Activated CD4-positive, alpha-beta T cell treated with anti-CD3 and anti-CD28 coated beads, Interleukin-2, Interleukin-4, amounts not matched to agents 100 ng/mL and 50 ng/mL, durations not matched to agents 16 hours and 8 hours (primary cell): Measurements from ENCODE around the gene MRTFB.

Experiments used
- DNase-seq: peaks from one replicate; pipeline ENCODE4 v3.0.0-alpha.2; 2020; ENCODE audit warnings: low spot score

The MRTFB gene

GRCh38 chr16:14238756-14239155 is 167.6 kb downstream of the MRTFB start:
- no peak for DNase-seq

DNA sequence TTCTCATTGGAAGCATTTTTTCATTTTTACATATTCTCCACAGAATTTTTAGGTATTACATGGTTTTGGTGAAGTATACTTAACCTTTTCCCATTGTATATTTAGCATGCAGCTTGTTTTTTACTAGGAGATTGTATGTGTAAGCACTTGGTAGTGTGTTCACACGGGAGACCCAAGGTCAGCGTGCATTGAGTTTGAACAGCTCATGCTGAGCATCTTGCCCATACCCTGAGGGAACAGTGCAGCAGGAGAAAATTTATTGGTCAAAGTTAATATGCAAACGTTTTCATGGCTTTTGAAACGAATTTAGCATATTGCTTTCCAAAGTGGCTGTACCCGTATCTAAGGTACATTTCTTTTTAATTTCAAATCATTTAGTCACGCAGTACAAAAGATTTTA is 168.7 kb downstream of the MRTFB start:
- DNase-seq, result no peak

- DNase-seq, result no peak
Measured at GRCh38 chr16:14240219-14240843, 169.2 kb downstream of the MRTFB start.

DNA sequence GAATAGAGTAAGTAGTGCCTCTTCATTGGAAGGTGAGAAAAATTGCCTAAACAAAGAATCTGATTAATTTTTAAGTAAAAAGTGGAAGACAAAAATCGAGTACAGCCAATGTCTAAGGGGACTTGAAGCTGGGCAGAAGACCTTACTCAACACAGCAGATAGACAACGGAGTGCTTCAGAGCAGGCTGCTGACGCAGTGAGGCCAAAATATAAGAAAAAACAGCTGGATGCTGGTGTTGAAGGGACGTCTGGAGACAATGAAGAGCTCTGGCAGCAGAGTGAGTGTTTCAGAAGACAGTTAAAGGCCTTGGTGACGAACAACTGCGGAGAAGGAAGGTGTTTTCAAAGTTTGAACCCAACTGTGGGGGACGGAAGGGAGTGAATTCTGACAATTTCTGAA is 169.8 kb downstream of the MRTFB start:
- no peak for DNase-seq

DNA sequence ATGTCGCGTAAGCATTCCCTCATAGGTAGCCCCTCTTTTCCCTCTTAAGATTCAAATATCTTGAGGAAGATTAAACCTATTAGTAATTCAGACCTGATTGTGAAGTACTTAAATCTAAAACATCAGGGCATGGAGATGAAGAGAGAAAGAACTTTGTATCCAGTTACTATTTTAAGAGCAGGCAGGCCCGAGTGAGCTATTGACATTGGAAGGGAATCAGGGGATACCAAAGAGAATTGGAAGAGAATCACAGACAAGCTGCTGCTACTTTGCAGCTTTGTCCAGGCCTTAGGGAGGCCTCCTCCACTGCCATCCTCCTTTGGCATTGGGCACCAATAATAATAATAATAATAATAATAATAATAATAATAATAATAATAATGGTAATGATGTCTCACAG is 170.5 kb downstream of the MRTFB start:
- DNase-seq, result no peak

DNA sequence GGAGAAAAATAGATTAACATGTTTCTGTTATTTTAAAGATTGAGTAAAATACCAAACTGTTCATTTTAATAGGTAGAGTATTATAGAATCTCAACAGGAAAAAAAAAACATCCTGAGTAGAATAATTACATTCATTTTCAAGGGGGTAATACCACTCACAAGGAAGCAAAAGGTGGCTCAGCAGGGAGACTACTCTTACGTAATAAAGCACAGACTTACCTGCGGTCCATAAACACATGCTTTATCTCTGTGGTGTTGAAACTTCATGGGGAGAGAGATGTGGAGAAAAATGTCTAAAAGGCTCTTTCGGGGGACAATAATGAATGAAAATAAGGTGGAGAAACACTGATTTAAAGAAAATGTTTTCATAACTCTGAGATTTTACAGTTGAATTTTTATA is 171.7 kb downstream of the MRTFB start:
- DNase-seq, result no peak

- peak; percentile 23 for DNase-seq
Measured at GRCh38 chr16:14244196-14245010, 173.3 kb downstream of the MRTFB start.

GRCh38 chr16:14248791-14249190 is 177.7 kb downstream of the MRTFB start:
- DNase-seq, result no peak

- DNase-seq, result peak; percentile 53
Measured at GRCh38 chr16:14249291-14250032, 178.3 kb downstream of the MRTFB start.

DNA sequence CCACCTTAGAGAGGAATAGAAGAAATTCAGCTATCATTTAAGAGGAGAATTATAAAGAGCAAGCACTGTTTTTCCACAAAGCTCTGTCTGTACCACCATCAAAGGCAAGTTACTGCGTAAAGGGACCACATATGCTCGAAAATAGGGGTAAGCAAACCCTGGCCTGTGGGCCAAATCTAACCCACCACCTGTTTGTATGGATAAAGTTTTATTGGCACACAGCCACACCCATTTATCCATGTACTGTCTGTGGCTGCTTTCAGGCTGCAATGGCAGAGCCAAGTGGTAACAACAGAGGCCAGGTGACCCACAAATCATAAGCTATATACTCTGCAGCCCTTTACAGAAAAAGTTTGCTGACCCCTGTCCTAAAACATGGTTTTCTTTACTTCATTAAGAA is 180.3 kb downstream of the MRTFB start:
- DNase-seq, result no peak

- no peak for DNase-seq
Measured at GRCh38 chr16:14252860-14253259, 181.7 kb downstream of the MRTFB start.

DNA sequence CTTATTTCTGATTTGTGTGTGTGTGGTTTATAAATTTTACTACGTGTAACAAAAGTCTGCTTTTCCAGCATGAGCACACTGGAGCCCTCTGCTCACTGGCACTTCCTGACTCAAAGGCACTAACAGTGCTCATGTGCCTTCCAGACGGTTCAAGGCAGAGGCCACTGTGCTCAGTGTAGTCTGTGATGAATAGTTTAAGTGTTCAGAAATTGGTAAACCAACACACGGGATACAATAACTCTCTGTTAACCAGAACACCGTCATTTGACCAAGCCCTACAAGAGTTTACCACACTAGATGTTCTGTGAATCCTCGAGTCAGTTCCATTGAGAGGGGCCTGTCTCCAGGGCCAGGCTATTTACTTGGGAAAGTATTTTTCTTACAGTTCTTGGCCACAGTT is 191.9 kb downstream of the MRTFB start:
- no peak for DNase-seq

DNA sequence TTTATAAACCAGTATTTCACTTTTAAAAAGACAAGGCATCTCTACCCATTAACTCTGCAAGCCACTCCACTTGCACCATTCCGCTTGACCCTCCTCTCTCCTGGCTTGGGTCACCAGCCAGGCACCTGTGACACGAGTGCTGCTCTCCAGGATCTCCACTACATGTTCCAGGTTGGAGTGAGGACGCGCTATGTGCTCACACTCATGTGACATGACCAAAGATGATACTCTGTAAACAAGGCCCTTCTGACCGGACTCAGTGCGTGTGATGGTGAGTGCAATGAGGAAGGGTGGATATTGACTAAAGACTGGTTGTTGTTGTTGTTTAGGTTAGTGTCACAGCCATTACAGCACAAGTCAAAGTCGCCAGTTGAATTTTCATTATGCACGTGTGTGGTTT is 192.7 kb downstream of the MRTFB start:
- DNase-seq, result no peak

- no peak for DNase-seq
Measured at GRCh38 chr16:14264327-14264943, 193.3 kb downstream of the MRTFB start.

DNA sequence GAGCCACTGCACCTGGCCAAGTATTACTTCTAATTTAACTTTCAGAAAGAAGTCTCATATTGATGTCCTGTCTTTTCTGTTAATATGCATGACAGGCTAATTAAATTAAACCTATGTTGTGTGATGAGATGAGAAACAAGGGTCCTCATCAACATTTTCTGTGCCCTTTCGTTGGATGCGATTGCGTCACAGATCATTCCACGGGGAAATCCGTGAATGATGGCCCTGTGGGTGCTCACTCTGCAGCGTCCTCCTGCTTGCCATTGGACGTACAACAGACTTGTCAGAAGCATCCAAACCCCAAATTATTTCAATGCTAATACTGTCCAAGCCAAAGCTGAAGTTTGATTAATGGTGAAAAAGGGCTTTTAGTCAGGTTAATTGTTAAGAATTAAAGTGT is 197.0 kb downstream of the MRTFB start:
- DNase-seq, result no peak

GRCh38 chr16:14275934-14276333 is 204.8 kb downstream of the MRTFB start:
- DNase-seq, result no peak

- no peak for DNase-seq
Measured at GRCh38 chr16:14278749-14279148, 207.6 kb downstream of the MRTFB start.

GRCh38 chr16:14280541-14280940 is 209.4 kb downstream of the MRTFB start:
- DNase-seq, result no peak

GRCh38 chr16:14283786-14284185 is 212.7 kb downstream of the MRTFB start:
- no peak for DNase-seq

DNA sequence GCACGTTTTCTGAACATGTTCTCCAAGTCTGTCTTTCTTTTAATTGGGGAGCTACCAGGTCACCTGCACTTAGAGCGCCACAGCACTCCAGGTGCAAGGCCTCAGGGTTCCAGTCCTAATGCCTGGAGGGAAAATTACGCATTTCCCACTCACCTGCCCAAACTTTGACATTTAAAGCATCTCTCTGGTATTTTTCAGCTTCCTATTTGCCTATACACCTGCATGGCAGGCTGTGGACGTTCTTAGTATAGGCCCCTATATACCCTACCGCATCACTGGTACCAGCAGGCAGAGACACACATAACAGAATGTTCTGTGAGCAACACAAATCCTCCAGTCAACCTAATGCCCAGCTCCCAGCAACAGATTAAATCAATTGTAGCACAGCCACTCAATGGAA is 213.3 kb downstream of the MRTFB start:
- no peak for DNase-seq

GRCh38 chr16:14284930-14285512 is 213.9 kb downstream of the MRTFB start:
- DNase-seq, result peak; percentile 64
